GM04503 (cell line): ENCODE measurements around the gene MAML1.
"Not testable (repeated sequence)": the region's sequence is repeated elsewhere in the genome, so short reads cannot be mapped to it uniquely, and the experiment has no call there.

Experiments used
- DNase-seq: peaks from one replicate; pipeline ENCODE4 v3.0.0-alpha.2; 2012; ENCODE audit warnings: low read depth

MAML1 gene

DNA sequence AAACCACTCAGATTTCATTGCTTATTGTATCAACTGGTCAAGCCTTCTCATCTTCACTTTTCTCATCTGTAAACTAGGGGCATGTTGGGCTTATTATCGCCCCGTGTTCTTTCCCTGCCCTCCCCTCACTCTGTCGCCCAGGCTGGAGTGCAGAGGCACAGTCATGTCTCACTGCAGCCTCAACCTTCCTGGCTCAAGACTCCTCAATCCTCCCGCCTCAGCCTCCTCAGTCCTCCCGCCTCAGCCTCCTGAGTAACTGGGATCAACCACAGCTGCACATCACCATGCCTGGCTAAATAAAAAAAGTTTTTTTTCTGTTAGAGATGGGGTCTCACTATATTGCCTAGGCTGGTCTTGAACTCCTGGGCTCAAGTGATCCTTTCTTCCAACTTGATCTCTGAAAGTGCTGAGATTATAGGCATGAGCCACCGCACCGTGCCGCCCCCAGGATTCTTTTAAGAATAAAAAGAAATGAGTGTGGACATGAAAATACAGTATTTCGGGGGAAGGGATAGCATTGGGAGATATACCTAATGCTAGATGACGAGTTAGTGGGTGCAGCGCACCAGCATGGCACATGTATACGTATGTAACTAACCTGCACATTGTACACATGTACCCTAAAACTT lies 2.0 kb downstream of the MAML1 start:
- no peak for DNase-seq

DNA sequence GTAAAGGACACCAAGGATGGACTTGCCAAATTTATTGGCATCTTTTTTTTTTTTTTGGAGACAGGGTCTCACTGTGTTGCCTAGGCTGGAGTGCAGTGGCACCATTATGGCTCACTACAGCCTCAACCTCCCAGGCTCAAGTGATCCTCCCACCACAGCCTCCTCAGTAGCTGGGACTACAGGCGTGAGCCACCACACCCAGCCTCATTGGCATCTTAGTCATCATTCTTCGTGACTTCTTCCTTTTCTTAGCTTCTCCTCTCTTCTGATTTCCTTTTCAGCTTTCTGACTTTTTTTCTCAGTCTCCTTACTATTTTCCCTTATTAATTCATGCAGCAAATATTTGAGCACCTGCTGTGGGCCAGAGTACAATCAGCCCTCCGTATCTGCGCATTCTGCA lies 6.1 kb downstream of the MAML1 start:
- DNase-seq = no peak

DNA sequence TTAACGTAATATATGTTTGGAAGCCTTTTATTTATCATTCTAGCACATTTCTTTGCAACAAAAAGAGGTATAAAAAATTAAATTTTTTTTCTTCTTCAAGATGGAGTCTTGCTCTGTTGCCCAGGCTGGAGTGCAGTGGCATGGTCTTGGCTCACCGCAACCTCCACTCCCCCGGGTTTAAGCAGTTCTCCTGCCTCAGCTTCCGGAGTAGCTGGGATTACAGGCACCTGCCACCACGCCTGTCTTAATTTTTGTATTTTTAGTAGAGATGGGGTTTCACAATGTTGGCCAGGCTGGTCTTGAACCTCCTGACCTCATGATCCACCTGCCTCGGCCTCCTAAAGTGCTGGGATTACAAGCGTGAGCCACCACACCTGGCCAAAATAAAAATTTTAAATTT lies 11.5 kb downstream of the MAML1 start:
- not testable (repeated sequence) for DNase-seq

DNA sequence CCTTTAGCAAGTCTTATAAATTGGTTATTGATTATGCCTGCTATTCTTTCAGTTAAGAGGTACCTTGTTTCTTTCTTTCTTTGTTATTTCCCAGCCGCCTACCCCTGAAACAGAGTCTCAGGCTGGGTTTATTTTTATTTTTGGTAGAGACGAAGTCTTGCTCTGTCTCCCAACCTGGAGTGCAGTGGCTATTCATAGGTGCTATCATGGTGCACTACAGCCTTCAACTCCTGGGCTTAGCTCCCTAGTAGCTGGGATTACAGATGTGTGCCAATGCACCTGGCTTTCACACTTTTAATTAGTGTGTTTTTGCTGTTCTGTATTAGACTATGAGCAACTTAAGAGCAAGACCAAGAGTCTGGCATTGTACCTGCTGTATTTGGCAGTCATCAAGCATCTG lies 14.2 kb downstream of the MAML1 start:
- DNase-seq = no peak

DNA sequence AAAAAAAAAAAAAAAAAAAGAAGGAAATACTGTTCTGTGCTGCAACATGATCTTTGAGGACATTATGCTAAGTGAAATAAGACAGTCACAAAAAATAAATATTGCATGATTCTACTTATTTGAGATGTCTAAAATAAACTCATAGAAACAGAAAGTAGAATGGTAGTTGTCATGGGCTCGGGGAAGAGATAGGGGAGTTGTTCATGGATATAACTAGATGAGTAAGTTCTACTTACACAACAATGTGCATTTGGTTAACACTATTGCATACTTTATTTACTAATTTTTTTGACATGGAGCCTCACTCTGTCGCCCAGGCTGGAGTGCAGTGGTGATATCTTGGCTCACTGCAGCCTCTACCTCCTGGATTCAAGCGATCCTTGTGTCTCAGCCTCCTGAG lies 15.2 kb downstream of the MAML1 start:
- DNase-seq = no peak

DNA sequence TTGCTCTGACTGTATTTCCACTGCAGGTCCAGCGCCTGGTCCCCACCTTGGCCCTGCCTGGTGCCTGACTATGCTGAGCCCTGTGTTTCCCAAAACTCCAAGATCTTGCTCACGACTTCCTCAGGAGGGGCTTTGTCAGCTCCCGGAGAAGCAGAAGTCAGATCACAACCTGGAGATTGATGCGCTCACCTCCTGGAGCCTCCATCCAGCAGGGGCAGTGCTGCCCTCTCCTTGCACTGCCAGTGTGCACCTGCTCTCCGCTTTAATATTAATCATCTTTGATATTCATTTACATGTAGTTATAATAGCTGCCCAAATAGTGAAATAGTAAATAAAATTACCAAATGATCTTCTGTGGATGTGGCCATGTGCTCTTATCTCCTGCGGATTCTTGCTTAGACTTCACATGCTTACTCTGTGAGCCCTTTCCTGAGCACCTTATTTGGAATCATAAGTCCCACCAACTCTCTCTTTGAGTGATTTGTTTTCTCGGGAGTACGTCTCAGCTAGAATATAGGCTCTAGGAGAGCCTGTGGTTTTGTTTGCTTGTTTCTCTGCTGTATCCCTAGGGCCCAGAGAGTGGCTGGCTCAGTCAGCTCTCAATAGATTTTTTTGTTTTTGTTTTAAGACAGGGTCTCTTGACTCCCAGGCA lies 17.4 kb downstream of the MAML1 start:
- DNase-seq = no peak

DNA sequence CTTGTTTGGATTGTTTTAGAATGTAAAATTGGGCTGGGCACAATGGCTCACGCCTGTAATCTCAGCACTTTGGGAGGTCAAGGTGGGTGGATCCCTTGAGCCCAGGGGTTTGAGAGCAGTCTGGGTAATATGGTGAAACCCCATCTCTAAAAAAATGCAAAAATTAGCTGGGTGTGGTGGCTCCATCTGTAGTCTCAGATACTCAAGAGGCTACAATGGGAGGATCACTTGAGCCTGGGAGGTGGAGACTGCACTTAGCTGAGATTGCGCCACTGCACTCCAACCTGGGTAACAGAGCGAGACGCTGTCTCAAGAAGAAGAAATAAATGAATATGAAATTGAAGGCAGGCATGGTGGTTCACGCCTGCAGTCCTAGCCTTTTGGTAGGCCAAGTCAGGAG lies 21.3 kb downstream of the MAML1 start:
- DNase-seq = no peak

DNA sequence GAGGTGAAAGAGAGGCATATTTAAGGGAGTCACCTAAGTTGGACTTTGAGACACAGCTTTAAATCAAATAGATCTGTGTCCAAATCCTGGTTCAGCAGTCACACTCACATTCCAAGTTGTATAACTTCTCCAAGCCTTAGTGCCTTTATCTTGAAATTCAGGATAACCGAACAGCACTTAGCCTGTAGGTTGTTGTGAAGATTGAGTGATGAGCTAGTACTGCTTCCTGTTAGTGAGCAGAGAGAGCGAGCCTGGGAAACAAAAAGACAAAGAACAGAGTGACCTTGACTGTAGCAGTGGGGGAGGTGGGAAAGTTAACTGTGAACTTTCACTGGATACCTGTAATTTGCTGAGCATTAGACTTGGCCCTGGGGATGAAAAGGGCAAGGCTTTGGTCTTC lies 22.4 kb downstream of the MAML1 start:
- DNase-seq = no peak

DNA sequence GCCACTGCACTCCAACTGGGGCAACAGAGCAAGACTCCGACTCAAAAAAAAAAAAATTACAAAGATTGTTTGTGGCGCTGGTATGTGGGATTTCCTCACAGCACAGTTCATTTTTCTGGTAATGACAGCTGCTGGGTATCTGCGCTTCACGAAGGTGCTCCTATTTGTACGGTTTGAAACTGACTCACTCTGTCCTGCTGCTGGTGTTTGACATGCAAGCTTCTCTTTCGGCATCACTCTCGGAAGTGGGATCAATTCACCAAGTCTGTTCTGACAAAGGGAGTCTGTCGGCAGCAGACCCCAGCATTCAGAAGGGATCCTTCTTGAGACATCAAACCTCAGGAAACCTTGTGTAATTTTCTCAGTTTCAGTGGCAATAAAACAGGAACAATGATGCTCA lies 26.3 kb downstream of the MAML1 start:
- DNase-seq = no peak

DNA sequence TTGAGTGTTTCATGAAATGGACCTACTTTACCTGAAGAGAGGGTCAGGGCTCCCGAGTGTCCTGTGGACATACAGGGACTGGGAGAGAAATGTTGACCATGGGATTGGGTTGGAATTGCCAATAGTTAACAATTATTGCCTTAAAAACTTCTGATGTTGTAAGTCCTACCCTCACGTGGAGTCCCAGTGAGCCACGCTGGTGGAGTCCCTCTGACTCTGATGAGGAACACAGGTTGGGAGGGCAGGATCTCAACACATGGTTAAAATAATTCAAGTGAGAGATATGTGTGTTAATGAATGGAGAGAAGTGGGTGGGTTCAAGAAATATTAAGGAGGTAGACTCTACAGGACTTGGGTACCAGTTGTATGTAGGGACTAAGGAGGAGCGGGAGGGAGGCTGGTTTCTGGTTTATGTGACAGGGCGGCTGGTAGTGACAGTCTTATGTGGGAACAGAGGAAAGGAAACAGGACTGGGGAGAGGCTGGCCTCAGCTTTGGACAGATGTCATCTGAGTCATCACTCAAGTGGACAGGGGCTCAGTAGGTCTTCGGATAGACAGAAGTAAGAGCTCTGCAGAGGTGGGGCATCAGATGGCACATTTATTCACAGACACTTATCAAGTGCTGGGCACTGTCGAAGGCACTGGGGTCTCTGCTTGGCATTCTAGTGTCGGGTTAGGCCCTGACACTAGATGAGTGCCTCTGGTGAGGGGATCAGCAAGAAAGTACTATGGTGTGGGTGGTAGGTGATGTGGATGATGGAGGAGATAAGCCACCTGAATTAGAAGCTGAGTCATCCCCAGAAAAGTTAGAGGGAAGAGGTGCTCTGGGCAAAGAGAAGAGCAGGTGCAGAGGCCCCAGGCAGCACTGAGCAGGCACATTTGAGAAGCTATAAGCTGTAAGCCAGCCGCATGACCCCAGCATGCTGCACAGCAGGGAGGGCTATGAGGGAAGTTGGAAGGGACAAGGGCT lies 27.2 kb downstream of the MAML1 start:
- no peak for DNase-seq

DNA sequence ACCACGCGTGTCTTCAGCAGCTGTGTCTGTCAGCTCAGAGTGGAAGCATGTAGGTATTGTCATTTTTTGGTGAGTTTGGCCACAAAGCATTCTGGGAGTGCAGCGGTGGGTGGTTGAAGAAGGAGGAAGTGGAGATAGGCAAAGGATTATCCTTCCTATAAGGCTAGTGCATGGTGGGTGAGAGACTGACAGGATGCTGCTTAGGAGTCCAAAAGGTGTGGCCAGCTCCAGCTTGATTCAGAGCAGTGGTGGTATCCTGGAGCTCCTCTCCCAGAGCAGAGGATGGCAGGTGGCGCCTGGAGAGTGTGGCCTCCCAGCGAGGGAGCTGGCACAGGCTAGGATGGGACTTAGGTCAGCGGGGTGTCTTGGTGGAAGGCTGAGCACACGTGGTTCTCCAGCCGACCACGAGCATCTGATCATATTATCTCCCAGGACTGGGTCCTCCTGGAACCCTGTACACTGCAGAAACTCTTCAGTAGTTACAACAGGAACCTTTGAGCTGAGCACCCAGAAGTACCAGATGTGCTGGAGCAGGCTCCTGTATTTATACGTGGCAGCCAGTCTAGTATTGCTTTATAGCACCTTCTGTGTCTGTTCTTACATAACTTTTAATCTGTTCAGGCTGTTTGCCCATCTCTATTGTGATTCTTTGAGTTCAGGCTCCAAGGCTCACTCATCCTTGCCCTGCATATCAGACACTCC lies 29.6 kb downstream of the MAML1 start:
- DNase-seq = peak; percentile 43

DNA sequence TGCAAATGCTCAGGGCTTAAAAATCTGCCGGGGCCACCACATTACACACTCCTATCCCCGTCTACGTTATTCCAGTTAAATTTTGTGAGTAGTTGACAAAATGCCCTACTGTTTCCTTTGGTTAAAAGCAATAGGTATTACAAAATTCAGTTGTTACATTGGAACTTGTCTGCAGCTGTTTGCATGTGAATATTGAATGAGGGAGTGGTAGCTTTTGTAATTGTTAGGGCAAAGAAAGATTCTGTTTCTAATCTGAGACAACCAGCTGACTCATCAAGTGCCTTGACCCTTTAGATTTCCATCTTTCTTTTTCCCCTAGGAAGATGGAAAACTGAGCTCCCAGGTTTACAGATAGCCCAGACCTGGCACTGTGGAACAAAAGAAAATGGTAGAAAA lies 30.2 kb downstream of the MAML1 start:
- DNase-seq = no peak

DNA sequence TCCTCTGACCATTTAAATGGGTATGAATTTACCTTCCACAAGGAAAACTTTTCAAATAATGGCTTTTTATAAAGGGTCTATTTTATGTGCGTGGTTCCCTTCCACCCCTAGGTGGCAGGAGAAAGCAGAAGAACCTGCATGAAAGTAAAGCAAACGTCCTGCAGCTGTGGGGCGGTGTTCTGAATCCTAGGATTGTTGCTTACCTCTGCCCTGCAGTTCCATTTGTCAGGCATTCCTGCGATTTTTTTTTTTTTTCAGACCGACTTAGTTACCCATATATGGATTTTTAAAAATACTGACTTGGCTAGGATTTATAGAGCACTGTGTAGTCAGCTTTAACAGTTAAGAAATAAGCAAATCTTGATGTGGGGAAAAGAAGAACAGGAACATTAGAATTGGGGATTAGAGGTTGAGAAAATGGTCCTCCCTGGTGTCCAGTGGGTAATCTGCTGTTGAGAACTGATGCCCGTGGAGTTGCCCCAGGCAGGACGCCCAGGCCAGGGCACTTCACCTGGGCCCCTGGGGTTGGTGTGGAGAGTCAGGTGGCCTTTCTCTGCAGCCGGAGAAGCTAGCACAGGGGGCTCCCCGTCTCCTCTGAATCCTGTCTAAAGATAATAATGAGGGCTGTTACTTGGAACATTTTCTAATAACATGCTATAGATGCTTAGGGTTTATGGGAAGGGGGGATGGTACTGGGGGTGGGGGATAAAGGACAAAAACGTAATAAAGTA lies 30.8 kb downstream of the MAML1 start:
- DNase-seq = no peak

DNA sequence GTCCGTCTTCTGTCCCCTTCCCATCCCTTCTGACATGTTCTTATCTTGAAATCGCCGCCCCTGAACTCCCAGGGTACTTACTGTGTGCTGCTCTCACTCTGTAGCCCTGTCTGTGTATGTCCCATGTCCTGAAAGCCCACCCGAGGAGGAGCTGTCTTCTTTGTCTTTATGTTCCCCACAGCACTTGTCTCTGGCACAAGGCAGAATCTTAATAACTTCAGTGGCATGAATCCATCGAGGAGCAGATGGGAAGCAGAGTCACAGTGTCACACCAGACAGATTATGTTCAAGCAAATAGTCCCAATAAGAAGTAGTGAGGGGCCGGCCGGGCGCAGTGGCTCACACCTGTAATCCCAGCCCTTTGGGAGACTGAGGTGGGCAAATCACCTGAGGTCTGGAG lies 31.4 kb downstream of the MAML1 start:
- no peak for DNase-seq

DNA sequence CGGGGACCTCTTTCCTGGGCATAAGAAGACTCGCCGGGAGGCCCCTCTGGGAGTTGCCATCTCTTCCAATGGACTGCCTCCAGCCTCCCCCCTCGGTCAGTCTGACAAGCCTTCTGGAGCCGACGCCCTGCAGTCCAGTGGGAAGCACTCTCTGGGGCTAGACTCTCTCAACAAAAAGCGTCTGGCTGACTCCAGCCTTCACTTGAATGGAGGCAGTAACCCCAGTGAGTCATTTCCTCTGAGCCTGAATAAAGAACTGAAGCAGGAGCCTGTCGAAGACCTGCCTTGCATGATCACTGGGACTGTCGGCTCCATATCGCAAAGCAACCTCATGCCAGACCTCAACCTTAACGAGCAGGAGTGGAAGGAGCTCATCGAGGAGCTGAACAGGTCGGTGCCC lies 32.8 kb downstream of the MAML1 start:
- DNase-seq = peak; percentile 61

DNA sequence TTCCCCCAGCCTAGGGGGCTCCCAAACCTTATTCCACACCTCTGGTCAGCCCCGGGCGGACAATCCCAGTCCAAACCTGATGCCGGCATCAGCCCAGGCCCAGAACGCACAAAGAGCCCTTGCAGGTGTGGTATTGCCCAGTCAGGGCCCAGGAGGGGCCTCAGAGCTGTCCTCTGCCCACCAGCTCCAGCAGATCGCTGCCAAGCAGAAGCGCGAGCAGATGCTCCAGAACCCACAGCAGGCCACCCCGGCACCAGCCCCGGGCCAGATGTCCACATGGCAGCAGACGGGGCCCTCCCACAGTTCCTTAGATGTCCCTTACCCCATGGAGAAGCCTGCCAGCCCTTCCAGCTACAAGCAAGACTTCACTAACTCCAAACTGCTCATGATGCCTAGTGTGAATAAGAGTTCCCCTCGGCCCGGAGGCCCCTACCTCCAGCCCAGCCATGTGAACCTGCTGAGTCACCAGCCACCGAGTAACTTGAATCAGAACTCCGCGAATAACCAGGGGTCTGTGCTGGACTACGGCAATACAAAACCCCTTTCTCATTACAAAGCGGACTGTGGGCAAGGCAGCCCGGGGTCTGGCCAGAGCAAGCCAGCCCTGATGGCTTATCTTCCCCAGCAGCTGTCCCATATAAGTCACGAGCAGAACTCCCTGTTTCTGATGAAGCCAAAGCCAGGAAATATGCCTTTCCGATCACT lies 33.6 kb downstream of the MAML1 start:
- DNase-seq = no peak

DNA sequence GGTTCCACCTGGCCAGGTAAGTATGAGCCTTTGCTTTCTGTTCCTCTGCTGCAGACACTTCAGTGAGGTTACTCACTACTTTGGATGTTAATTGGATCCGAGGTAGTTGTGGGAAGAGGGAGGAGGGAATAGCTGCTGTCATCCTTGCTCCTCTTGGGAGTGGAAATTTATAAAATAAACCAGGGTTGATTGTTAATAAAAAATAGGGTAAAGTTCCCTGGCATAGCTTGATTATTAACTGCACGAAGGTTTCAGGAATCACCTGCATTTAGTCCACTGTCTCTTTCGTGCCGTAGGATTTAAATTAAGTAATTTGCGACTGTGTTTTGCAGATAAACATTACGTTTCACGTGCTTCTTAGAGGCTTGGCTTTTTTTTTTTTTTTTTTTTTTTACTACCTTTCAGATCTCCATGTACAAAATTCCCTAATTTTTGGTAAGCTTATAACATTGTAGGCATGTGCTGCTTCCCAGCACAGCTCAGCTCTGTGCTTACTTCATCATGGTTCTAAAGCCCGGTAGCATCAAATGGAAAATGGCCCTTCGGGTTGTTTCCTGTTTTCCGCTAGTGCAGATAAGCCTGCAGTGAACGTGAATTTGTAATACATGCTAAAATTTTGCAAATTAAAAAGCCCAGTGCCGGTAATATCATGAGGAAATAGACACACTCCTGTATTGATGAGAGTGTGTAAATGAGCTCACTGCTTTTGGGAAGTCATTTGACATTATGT lies 34.3 kb downstream of the MAML1 start:
- no peak for DNase-seq

DNA sequence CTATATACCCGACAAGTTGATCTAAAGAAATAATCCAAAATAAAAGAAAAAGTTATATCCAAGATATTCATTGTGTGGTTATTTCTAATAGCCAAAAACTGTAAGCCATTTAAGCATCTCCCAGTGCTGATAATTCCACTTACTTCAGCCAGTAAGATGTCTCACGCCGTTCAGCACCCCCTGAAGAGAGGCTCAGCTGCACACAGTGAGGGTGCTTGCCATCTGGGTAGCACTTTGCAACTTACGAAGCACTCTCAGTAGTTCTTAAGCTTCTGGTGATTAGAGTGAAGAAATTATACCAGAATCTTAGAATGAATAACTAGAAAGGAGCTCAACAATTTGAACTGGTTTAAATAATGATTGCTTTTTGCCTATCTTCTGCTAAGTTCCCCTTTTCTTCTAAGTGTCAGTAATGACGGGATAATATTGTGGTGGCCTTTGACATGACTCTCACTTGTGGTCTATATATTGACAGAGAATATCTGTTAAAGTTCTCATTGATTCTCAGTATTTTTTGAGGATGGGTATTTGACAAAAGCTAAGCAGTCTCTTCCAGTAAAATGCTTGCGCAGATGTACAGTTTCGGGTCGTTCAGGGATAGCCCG lies 35.0 kb downstream of the MAML1 start:
- no peak for DNase-seq

DNA sequence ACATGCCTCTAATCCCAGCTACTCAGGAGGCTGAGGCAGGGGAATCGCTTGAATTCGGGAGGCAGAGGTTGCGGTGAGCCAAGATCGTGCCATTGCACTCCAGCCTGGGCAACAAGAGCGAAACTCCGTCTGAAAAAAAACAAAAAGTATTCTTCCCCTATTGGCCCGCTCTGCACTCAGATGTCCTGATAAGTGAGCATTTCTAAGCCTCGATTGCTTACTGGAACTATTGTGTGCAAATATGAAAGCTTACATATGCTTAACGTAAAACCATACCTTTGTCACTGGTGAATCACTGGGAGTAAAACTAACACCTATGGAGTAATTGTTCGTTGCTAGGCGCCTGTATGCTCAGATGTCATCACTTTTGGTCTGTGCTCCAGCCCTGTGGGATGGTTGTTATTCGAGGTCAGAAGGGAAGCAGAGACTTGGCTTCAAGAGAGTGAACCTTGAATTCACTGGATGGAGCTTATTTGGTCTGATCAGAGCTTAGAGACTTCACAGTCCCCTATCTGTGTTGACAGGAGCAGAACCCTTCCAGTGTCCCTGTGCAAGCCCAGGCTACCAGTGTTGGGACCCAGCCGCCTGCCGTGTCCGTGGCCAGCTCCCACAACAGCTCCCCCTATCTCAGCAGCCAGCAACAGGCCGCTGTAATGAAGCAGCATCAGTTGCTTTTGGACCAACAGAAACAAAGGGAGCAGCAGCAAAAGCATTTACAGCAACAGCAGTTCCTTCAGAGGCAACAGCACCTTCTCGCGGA lies 35.9 kb downstream of the MAML1 start:
- DNase-seq = no peak
